ENCODE measurements around the gene STK33.
"Not testable (repeated sequence)": the region's sequence is repeated elsewhere in the genome, so short reads cannot be mapped to it uniquely, and the experiment has no call there.

The STK33 gene

DNA sequence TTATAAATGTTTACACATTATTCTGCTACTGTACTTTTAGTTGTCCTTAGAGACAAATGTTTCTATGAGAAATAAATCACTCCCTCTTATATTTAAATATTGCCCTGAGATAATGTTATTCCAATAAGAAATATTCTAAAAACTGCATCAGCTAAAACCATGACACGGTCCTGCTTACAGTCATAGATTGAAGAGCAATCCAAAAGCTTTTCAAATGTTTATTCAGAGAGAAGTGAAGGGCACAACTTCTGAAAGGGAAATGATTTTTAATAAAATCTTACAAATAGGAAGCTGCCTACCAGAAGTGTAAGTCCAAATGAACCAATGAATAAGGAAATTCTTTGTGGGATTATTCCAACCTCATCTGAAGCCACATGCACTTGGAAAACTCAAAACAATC, 49.2 kb downstream of the STK33 start:
- DNase-seq: no peak

DNA sequence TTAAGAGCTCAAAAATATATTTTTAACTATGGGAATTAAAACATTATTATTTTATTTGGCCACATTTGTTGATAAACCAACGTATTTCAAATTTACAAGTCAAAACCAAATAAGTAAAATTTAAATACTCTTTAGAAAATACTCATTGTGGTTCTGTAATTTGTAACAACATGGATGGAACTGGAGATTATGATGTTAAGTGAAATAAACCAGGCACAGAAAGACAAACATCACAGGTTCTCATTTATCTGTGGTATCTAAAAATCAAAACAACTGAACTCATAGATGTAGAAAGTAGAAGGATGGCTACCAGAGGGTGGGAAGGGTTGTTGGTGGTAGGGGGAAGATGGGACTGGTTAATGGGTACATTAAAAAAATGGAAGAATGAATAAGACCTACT, 50.8 kb downstream of the STK33 start:
- DNase-seq: no peak

DNA sequence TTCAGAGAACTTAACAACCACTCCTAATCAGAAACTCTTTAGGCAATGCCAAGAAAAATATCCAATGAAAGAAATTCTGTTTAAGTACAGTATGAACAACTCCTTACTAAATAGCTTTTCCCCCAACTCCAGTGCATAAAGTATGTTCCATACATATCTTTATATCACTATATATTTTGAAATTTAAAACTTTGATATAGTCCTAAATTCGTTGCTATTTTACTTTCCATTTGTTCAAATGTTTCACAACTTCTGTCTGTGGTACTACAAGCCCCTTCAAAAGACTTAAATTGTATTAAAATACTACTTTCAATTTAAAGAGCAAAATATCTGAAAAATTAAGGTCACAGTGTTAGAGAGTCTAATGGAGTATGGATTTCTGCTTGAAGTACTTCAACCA, 52.6 kb downstream of the STK33 start:
- no peak for DNase-seq

DNA sequence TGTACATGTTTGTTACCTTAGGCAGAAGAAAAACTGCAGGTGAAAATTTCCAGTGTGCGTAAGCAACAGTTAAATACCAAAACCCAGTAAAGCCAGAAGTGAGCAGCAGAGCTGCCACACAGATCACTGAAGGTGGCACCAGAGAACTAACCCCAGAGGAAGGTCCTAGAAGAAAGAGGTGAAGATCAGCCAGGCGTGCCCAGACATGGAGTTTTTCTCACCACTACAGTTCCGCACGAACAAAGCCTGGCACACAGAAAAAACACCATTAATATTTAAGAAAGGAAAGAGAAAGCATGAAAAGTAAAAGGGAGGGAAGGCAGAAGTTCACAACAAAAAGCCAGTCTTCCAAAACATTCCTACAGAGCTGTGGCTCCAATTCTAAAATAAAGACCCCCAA, 60.7 kb downstream of the STK33 start:
- no peak for DNase-seq

DNA sequence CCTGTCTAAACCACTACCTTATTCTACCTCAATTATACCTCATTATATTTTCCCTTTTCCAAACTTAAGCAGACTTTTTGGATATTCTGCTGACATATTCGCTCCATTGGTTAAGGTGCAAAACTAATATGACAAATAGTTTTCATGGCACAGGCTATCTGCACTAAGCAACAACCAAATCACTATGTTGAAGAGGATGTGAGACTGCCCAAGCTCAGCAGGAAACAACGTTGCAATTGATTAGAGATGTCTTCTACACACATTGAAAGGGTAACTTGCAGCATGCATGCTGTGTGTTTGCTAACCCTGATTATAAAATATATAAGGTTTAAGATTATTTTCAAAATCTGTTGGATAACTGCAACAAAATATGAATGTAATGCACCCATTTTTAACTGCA, 61.6 kb downstream of the STK33 start:
- DNase-seq: no peak

DNA sequence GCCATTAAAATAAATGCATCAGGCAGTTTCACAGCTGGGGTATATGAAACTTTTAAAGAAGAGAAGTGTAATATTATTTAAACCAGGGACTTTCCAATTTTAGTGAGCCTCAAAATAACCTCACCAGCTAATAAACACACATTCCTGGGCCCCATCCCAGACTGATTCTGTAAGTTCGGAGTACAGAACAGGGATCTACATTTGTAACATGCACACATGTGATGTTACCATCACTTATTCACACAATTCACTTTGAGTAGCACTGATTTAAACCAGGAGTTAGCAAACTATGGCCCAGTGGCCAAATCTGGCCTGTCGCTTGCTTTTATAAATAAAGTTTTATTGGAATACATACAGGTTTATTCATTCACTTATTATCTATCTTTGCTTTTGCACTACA, 62.0 kb downstream of the STK33 start:
- DNase-seq: no peak

DNA sequence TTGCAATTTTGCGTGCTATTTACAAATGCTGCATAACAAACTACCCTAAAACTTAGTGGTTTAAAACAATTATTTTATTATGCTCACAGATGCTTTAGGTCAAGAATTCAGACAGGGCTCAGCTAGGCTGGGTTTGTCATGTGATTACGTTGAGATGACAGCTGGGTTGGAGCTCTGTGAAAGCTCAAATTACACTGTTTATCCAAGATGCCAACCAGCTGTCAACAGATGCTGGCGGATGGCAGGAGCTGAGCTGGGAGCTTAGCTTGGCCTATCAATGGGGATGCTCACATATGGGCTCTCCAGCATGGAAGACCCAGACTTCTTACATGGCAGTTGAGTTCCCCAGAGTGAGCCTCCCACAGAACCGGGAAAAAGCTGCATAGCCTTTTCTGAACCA, 62.7 kb downstream of the STK33 start:
- DNase-seq: no peak

DNA sequence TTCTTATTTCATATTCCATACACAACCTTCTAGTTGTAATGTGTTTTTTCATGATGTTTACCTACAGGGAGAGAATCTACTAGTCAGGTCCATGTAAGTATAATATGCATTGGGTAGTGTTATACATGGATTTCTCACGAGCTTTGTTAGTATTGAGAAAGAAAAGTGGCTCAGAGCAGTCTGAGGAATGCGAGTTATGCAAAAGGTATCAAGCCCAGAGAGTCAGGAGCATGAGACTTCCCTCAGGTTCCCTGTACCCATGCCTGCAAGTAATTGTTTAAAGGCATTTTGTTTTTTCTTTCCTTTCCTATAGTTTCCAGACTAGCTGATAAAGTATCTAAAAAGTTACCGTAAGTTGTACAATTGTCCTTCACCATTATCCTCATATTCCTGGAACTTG, 66.1 kb downstream of the STK33 start:
- DNase-seq: no peak

DNA sequence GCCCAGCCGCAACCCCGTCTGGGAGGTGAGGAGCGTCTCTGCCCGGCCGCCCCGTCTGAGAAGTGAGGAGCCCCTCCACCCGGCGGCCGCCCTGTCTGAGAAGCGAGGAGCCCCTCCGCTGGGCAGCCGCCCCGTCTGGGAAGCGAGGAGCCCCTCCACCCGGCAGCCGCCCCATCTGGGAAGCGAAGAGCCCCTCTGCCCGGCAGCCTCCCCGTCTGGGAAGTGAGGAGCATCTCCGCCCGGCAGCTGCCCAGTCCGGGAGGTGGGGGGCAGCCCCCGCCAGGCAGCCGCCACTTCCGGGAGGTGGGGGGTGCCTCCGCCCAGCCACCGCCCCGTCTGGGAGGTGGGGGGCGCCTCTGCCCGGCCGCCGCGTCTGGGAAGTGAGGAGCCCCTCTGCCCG, 70.6 kb downstream of the STK33 start:
- no peak for DNase-seq

DNA sequence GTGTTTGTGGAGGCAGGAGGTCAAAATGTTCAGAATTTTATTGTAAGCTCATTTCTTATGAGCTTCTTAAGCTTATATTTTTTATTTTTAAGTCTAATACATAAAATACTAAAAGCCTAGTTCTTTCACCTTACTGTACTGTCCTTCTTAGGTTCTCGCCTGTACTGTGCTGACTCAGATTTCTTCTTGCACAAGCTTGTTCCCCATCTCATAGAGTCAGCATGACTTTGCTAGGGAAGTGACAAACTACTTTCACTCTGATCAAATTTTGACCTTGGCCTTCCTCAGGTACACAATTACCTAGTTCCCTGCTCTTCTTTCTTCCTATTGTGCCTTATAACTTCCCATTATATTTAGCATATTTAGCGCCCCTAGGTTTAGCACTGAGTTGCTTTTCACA, 81.5 kb downstream of the STK33 start:
- DNase-seq: no peak

DNA sequence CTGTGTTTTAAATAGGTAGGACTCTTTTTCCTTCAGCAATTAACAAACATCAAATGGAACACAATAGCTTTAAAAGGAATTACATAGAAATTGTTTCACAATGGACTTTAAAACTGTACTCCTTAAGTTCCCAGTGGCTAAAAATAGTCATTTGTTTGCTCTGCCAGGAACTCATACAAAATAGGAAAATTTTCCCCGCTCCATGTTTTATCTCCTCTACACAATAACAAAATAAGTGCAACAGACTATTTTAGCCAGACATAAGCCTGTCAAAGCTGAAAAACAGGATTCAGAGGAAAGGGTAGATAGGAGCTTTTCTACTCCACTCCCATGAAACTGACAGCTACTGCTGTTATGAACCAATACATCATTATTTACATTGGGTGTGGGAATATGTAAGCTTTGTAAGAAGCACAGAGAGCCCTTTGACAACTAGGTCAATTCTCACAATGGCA, 90.1 kb downstream of the STK33 start:
- DNase-seq: no peak

DNA sequence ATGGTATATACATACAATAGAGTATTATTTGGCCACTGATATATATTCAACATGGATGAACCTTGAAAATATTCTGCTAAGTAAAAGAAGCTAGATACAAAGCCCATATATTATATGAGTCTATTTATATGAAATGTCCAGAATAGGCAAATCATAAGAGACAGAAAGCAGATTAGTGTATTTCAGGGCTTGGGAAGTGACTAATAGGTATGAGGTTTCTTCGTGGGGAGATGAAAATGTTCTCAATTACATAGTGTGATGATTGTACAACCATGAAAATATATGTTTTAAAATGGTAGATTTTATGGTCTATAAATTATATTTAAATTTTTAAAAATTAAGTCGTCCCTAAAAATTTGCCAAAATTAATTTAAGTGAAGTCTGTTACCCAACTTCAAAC, 92.2 kb downstream of the STK33 start:
- no peak for DNase-seq

DNA sequence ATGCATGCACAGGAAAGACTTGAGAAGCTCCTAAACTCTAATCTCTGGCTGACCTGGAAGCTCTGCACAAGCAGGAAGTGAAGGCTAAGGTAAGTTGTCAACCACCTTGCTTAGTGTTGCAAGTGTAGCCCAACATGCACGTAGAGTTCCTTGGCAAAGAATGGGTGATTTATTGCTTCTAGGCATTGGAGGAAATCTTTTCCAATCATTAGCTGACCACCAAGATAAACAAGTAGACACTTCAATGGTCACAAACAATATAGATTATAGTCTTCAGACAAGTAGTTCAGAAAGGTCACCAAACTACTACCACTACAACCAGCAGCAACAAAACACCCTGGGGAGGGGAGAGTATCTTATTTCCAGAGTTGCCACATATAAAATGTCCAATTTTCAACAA, 105.6 kb downstream of the STK33 start:
- DNase-seq: no peak

DNA sequence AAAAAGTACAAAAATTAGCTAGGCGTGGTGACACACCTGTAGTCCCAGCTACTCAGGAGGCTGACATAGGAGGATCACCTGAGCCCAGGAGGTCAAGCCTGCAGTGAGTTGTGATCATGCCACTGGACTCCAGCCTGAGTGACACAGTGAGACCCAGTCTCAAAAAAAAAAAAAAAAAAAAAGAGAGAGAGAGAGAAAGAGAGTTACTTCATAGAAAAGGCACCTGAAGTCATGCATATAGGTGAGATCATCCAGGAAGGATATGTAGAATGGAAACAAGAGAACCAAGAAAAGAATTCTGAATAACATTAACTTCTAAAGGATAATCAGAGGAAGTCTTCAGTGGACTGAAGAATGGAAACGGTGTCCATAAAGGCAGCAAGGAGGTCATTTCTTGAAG, 106.8 kb downstream of the STK33 start:
- no peak for DNase-seq

DNA sequence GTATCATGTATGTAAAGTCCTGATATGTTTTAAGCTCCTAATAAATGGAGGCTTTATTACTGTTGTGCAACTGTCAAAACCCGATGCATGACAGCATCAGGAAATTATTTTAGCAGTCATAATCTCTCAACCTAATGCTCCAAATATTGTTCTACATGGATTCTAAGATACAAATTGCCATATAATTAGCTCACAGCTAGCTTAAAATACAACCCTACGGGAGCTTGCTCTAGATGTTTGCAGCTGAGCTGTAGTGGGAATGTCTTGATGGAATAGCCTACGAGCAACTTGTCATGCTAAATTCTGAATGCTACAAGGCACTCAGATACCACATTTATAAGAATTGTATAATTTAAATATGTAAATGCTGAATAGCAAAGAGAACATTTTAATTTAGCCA, 109.8 kb downstream of the STK33 start:
- DNase-seq: no peak

DNA sequence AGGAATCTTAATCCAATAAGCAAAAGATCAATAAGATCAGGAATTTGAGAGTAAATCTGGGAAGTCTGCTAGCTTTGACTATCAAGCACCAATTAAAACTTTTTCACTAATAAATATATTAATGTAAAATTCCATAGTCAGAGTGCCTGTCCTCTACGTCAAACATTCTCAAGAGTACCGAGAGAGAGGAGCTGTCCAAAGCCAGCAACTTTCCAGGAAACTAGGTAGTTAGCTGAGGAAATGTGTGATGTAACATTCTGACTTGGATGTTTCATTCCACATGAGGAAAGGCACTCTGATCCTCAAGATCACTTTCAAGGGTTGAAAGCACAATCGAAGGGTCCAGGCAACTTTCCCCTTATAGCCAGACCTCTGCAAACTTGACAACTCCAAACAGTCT, 113.2 kb downstream of the STK33 start:
- DNase-seq: no peak

DNA sequence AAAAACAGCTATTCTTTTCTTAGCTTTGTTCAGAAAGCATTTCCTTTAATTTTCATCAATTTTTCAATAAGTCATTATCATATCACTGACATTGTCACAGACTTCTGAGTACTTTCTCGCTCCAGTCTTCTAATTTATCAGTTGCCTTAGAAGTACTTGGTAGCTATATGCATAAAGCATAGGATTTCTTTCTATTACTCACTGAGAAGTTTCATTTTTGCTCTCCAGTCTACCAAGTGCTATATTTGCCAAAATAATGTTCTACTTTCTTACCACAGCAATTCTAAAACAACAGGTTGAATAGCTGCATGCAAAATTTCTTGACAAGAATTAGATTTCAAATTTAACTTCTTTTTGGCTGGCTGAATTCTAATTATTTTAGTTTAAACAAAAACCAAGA, 116.3 kb downstream of the STK33 start:
- no peak for DNase-seq

DNA sequence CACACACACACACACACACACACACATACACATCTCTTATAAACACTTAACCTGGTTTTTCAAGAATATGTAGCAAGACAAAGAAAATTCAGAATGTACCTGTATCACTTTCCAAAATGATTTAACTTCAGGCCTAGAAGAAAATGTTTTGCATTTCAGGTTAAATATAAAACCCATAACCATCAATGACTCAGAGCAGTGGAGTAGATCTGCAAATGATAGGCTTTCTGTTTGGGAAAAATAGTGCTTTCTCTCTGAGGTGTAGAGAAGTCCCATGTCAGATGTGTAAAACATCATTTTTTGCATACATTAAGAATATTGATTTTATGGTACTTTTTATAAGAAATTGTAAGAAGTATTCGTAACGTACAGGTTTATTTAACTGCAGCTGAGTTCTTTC, 116.9 kb downstream of the STK33 start:
- DNase-seq: no peak

DNA sequence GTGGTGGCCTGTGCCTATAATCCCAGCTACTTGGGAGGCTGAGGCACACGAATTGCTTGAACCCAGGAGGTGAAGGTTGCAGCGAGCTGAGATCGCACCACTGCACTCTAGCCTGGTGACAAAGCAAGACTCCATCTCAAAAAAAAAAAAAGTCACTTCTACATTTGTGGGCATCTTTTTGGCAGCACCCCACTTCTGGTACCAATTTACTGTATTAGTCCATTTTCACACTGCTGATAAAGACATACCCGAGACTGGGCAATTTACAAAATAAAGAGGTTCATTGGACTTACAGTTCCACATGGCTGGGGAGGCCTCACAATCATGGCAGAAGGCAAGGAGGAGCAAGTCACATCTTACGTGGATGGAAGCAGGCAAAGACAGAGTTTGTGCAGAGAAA, 126.2 kb downstream of the STK33 start:
- not testable (repeated sequence) for DNase-seq

DNA sequence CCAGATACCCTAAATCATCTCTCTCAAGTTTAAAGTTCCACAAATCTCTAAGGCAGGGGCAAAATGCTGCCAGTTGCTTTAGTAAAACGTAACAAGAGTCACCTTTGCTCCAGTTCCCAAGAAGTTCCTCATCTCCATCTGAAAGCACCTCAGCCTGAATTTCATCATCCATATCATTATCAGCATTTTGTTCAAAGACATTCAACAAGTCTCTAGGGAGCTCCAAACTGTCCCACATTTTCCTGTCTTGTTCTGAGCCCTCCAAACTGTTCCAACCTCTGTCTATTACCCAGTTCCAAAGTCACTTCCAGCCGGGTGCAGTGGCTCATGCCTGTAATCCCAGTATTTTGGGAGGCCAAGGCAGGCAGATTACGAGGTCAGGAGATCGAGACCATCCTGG, 126.7 kb downstream of the STK33 start:
- DNase-seq: not testable (repeated sequence)

DNA sequence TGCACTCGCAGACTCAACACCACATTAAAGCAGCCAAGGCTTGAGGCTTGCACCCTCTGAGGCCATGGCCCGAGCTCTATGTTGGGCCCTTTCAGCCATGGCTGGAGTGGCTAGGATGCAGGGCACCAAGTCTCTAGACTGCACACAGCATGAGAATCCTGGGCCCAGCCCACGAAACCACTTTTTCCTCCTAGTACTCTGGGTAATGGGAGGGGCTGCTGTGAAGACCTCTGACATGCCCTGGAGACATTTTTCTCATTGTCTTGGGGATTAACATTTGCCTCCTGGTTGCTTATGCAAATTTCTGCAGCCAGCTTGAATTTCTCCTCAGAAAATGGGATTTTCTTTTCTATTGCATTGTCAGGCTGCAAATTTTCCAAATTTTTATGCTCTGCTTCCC, 127.1 kb downstream of the STK33 start:
- DNase-seq: not testable (repeated sequence)

DNA sequence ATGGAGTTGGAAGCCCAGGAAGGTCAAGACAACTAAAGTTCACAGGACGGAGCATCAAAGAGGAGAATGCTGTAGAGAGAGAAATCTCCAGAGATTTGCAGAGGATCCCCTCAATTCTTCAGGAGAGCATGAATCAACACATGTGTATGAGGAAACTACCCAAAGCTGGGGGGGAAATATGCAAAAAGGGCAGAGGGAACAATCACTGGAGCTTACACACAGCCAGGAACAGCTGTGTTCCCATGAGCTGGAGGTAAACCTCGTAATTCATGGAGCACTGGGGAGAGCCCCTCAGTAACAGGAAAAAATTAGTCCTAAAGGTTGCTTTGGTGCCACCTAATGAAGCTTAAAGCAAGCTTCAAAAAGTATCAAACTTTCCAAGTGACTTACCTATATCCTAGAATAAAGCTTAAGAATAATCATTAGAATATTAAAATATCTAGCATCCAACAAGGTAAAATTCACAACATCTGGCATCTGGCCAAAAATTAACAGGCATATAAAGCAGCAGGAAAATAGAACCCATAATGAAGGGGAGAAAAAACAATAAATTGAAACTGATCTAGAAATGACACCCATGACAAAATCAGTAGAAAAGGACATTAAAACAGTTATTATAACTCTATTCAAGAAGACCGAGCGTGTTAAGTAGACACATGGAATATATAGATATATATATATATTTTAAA, 134.2 kb downstream of the STK33 start:
- no peak for DNase-seq

DNA sequence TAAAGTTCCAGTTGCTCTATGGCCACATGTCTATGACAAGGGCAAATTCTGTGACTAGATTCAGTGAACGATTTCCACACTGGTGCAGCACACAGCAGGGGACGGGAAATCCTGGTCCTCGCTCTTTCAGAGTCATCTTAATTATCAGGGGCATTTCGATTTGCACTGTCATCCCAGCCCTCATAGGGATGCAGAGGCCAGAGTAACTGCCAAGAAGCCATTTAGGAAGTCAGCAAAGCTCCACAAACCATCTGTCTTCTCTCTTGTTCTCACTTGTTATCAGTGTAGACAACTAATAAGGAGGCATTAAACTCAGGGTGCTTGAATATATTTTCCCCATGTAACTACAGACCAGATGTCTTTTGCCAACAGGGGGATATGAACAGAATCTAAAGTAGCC, 151.7 kb downstream of the STK33 start:
- no peak for DNase-seq

DNA sequence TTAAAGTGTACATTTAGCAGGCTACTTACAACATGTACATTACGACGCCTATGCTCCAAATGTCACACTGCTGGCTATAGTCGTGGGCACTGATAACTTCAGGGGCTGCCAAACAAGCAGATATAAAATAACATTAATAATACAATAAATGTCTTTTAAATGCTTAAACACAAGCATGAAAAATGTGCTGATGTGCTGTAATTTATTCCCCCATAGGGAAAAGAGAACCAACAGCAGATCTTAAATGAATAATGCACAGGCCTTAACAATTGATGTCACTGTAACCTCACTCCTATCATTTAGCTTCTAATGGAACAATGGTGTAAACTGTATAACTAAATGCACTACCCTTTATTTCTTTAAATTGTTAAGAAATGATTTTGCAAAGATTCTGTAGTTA, 153.4 kb downstream of the STK33 start:
- no peak for DNase-seq
